Epithelial cell of esophagus (primary cell): Measurements from ENCODE around the gene MCOLN2.

Source experiments
- DNase-seq: peaks from one replicate; pipeline ENCODE4 v3.0.0; 2010; ENCODE audit warnings: low read depth
- H3K4me3 ChIP-seq: 2 replicates; pipeline ENCODE4 v1.5.1; 2011; ENCODE audit warnings: mild to moderate bottlenecking, low read length, control low read depth
- TF ChIP-seq, protein P1 (sequence below): IDR thresholded peaks from 2 replicates; pipeline ENCODE4 v1.5.1; 2011; ENCODE audit warnings: low read depth, mild to moderate bottlenecking, low read length, control low read depth, inconsistent platforms; ENCODE audit not compliant: insufficient read depth; ENCODE audit errors: missing control alignments

Gene MCOLN2

DNA sequence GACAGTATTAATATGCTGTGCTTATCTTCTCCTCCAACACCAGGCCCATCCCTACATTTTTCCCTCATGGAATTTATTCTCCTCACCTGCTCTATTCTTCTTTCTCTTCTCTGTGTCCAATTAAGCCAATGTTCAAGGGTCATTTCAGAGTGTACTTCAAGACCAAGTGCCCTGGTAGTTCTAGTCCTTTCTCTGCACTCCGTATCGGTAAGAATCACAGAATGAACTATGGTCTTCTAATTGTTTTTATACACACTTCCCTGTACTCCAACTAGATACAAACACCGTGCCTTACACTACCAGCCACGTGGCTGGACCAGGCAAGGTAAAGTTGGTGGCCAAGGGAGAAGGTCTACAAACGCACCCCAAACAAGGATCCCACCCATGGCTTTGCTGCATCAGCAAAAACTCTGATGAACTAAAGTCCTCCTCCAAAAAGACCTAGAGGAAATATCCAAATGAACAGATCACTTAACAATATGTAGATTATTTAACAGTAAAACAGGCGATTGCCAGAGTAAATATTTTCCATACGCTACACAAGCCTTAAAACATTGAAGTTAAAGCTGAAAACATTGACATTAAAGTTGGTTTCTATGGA is 63.8 kb downstream of the MCOLN2 start:
- no peak for DNase-seq
- TF ChIP-seq, protein P1, sequence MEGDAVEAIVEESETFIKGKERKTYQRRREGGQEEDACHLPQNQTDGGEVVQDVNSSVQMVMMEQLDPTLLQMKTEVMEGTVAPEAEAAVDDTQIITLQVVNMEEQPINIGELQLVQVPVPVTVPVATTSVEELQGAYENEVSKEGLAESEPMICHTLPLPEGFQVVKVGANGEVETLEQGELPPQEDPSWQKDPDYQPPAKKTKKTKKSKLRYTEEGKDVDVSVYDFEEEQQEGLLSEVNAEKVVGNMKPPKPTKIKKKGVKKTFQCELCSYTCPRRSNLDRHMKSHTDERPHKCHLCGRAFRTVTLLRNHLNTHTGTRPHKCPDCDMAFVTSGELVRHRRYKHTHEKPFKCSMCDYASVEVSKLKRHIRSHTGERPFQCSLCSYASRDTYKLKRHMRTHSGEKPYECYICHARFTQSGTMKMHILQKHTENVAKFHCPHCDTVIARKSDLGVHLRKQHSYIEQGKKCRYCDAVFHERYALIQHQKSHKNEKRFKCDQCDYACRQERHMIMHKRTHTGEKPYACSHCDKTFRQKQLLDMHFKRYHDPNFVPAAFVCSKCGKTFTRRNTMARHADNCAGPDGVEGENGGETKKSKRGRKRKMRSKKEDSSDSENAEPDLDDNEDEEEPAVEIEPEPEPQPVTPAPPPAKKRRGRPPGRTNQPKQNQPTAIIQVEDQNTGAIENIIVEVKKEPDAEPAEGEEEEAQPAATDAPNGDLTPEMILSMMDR: no peak

DNA sequence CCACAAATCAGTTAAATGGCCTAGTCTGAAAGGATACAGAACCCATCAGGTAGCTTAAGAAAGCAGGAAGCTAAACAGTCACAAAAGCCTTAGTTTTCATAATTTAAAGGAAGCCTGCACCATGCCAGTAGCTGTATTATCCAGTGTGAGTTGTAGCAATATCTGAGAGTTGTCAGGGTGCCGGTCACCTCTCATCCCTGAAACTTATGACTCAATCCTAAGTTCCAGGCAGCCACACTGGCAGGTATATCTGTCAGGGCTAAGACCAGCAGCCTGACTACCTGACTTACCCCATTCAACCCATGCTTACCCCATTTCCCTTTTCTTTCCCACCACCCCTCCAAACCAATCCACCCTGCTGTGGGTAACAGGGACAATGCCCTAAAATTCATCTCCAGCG is 66.1 kb downstream of the MCOLN2 start:
- TF ChIP-seq, protein P1: no peak
- no peak overlapping the region for H3K4me3 ChIP-seq
- peak; percentile 59 for DNase-seq

More for the DNA sequence above, 63.8 kb downstream of the MCOLN2 start:
- H3K4me3 ChIP-seq: no peak overlapping the region

DNA sequence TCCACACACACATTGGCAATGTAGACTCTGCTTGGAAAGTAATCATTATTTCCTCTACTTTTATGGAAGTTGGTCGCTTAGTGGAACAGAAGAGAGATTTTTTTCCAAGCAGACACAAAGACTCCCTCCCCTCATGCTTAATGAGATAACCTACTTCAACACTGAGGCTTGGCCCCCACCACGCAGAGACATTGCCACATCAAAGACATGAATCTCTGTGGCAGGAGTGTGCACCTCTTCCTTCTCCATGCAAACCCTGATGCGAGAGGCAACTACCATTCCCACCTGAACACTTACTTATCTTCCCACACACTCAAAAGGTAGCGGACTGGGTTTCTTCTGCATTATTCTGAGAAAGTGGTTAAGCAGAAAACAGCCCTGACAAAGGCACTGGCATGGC is 66.6 kb downstream of the MCOLN2 start:
- TF ChIP-seq, protein P1: no peak
- H3K4me3 ChIP-seq: no peak overlapping the region
- DNase-seq: no peak

DNA sequence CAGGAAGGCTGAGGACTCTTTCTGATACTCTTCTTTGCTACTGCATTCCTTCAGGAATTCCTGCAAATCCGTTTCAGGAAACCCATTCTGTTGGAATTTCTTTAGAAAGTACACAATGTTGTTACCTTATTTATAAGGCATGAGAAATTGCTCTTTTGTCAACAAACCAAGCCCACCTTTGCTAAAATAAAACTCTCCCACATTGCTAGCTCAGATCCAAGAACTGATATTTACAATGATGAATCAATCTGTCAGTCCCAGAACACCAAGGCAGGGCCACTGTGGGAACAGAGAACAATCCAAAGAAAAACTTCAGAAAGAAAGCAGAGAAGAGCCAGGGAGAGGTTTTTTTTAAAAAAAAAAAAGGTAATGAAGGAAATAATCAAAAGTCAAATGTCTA is 67.3 kb downstream of the MCOLN2 start:
- DNase-seq: no peak
- TF ChIP-seq, protein P1: no peak
- no peak overlapping the region for H3K4me3 ChIP-seq

DNA sequence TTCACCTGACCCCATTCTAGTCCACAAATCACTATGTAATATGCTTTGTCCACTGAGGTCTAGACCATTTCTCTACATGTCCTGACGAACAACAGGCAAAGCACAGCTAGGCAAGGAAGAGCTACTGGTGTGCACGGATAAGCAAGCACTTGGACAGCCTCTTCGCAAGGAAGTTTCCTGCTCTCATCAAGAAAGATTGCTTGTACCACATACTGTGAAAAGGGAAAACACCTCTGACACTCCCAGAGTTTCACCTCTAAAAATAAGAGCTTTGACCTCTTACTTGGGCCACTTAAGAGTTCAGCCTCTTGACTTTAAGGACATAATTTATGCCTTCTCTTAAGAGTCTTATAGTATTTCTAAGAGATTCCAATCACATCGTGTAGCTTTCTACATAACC is 67.9 kb downstream of the MCOLN2 start:
- DNase-seq: no peak
- no peak overlapping the region for H3K4me3 ChIP-seq
- TF ChIP-seq, protein P1: no peak

DNA sequence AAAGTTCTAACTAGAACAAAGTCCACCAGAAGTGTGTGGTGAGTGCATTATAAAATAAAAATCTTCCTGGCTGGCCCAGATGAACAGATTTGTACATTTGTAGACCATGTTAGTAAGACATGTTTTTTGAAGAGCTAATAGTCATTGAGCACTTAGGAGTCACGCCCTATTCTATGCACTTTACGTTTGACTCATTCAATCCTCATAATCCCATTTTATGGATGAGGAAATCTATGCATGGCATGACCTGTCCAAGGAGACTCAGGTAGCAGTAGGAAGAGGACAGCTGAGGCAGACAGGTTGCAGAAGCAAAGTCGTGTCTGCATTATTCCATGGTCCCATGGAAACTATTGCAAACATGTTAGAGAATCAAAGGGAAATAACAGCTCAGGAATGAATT is 73.6 kb downstream of the MCOLN2 start:
- DNase-seq: peak; percentile 47
- TF ChIP-seq, protein P1: no peak
- H3K4me3 ChIP-seq: no peak overlapping the region

DNA sequence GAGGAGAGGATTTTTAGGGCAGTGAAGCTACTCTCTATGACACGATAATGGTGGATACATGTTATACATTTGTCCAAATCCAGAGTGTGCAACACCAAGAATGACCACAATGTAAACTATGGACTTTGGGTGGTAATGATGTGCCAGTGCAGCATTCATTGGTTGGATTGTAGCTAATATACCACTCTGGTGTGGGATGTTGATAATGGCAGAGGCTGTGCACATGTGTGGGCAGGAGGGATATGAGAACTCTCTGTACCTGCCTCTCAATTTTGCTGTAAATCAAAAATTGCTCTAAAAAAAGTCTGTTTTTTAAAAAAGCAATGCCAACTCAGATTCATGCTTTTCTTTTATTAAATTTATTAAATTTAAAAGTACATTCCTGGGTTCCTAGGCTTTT is 76.8 kb downstream of the MCOLN2 start:
- H3K4me3 ChIP-seq: no peak overlapping the region
- no peak for DNase-seq
- TF ChIP-seq, protein P1: no peak
